NCI-H69 (cell line): ENCODE results near the gene LDLR.
"Not testable (repeated sequence)": the region's sequence is repeated elsewhere in the genome, so short reads cannot be mapped to it uniquely, and the experiment has no call there.

Experiments
- DNase-seq: peaks from one replicate; lab custom pipeline; 2025; lab: John Stamatoyannopoulos, UW

Gene LDLR

GRCh38 chr19:11140896-11141295 is 51.6 kb downstream of the LDLR start:
- no peak for DNase-seq

GRCh38 chr19:11141937-11142527 is 52.8 kb downstream of the LDLR start:
- DNase-seq = no peak

GRCh38 chr19:11142528-11143171 is 53.4 kb downstream of the LDLR start:
- DNase-seq = peak; percentile 62

DNA sequence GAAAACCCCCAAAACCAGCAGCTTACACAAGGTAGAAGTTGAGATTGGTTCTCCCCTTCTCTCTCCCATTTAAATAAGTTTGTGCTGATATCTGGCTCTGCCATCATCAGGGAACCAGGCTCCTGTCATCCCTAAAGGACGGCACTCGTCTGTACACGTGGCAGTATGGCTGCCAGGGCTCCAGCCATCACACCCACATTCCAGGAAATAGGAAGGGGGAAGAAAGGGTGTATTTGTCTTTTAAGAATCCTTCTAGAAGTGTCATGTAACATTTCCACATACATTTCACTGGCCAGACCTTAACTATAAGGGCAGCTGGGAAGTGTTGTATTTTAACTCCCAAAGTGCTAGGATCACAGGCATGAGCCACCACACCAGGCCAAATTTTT is 56.3 kb downstream of the LDLR start:
- no peak for DNase-seq

DNA sequence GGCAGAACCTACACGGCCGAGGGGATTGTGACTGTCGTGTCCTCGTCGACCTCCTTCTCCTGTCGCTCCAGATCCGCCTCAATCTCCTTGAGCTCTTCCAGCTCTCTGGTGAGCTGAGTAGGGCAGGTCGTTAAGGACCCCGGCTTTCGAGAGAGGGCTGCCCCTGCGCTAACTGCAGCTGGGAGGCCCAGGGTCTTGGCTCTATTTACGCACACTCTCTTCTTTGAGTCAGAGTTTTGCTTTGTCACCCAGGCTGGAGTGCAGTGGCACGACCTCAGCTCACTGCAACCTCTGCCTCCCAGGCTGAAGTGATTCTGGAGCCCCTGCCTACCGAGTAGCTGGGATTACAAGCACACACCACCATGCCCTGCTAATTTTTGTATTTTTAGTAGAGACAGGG is 58.7 kb downstream of the LDLR start:
- no peak for DNase-seq

DNA sequence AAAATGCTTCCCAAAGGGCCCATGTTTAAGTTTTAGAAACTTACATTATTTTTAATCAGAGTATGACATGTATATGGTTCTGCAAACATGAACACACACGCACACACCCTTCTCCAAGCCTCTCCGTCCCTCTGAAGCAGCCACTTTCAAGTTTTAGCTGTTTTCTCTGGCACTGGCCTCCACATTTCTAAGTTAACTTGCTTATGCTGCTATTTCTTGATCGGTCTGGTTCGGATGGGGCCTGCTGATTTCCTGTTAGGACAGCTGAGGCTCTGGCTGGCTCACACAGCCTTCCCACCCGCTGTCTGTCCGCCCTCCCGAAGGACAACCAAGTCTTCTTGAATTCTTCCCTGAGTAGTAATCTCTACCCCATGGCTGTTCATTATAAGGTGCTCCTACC is 61.9 kb downstream of the LDLR start:
- no peak for DNase-seq

GRCh38 chr19:11152318-11153062 is 63.2 kb downstream of the LDLR start:
- peak; percentile 32 for DNase-seq

DNA sequence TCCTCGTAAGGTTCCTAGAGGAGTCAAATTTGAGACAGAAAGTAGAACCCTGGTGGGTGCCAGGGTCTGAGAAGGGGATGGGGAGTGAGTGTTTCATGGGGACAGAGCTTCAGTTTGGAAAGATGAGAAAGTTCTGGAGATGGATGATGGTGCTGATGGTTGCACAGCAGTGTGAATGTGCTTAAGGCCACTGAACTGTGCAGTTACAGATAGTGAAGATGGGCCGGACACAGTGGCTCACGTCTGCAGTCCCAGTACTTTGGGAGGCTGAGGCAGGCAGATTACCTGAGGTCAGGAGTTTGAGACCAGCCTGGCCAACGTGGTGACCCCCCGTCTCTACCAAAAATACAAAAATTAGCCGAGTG is 65.4 kb downstream of the LDLR start:
- no peak for DNase-seq

DNA sequence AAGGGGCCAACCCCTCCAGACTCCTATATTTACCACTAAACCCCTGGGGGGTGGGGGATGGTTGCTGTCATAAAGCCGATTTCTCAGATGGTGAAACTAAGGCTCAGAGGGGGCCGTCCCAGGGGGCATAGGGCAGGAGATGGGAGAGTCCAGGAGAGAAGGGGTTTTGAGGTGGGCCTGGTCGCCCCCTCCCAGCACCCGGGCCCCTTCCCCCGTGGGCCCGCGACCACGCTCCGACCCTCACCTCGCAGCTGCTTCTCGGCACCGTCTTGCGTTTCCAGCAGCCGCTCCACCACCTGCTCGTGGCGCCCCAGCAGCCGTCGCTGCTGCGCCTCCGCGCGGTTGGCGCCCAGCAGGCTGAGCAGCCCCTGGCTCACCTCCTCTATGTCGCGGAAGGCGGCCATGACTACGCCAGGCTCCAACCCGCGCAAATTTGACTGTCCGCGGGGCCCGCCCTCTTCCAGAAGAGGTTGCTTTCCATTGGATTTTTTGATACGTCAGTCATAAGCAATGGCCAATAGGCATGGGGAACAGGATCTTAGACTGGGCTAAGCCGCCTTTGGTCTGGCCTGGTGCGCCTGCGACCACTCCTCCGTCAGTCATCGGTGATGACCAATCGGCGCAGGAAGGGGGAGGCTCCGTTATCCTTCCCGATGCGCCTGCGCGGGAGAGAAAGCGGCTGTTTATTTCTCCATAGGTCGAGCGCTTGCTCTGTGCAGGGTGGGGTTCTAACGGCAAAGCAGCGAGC is 66.3 kb downstream of the LDLR start, which contains the start of gene SPC24:
SPC24 (minus strand) TSS at position 410 of the 748 bp plus-strand sequence; CDS start at position 404, 6 bp downstream.
- DNase-seq = peak; percentile 99

DNA sequence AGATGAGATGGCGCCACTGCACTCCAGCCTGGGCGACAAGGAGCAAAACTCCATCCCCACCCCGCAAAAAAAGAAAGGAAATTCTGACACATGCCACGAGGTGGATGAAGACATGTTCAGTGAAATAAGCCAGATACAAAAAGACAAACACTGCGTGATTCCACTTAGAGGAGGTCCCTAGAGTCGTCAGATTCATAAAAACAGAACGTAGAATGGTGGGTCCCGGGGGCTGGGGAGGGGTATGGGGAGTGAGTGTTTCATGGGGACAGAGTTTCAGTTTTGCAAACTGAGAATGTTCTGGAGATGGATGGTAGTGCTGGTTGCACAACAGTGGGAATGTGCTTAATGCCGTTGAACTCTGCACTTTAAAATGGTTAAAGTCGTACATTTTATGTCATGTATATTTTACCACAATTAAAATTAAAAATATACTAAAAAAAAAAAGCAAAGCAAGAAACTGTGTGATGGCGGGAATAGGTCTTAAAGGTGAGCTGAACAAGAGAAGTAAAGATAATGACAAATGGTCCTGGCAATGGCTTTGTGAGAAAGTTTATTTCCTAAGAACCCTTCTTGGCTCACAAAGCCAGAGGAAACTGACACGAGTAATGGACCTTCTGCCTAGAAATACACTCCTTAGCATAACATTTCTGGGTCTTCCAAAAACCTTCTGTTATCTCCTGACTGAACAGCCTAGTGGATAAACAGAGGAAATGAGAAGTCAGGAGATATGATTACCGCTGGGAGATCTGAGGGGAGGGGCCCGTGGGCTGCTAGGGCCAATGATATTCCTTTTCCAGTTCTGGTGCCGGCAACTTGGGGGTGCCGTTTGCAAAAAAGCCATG is 70.6 kb downstream of the LDLR start:
- peak; percentile 32 for DNase-seq

- not testable (repeated sequence) for DNase-seq
Measured at GRCh38 chr19:11160440-11160768, 71.1 kb downstream of the LDLR start.

GRCh38 chr19:11164296-11164695 is 75.0 kb downstream of the LDLR start:
- DNase-seq = no peak

- DNase-seq = no peak
Measured at GRCh38 chr19:11164879-11165406, 75.7 kb downstream of the LDLR start.

DNA sequence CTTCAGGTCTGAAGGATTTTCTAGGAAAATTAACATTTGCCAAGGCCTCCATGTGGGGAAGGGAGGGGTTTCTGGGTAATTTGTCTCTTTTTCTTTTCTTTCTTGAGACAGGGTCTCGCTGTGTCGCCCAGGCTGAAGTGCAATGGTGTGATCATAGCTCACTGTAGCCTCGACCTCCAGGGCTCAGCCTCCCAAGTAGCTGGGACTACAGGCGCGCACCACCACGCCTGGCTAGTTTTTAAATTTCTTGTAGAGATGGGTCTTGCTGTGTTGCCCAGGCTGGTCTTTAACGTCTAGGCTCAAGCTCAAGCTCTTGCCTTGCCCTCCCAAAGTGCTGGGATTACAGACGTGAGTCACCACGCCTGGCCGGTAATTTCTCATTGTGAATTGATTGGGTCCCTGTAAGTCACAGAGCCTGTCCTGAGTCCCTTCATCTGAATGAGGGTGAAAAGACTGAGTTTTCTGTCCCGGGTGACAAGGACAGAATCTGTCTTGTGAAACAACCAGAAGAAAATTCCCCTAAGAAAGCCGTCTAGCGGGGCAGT is 76.3 kb downstream of the LDLR start:
- no peak for DNase-seq

GRCh38 chr19:11166281-11167142 is 77.2 kb downstream of the LDLR start:
- DNase-seq = no peak

DNA sequence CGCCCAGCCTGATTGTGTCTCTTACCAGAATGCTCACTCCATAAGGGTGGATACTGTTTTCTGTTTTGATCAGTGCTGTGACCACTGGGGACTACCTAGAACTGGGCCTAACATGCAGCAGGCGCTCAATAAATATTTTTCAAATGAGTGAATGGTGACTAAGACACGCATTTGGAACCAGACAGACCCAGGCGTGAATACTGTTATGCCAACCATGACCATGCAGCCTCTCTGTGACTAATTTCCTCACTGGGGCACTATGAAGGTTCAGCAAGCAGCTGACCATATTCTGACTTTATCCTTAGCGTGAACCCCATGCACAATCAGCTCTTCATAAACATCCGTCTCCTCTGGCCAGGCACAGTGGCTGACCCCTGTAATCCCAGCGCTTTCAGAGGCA is 79.3 kb downstream of the LDLR start:
- no peak for DNase-seq

- DNase-seq = no peak
Measured at GRCh38 chr19:11169896-11170678, 80.8 kb downstream of the LDLR start.

DNA sequence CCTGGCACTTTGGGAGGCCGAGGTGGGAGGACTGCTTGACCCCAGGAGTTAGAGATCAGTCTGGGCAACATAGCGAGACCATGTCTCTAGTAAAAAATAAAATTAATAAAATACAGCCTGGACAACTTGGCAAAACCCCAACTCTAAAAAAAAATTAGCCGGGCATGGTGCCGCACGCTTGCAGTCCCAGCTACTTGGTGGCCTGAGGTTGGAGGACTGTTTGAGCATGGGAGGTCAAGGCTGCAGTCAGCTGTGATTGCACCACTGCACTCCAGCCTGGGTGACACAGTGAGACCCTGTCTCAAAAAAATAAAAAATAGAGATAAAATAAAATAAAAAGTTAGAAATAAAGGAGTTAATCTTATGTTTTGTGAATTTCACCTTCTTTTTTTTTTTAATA is 81.9 kb downstream of the LDLR start:
- DNase-seq = no peak

GRCh38 chr19:11172576-11172975 is 83.3 kb downstream of the LDLR start:
- DNase-seq = no peak
